CD4-positive, alpha-beta T cell treated with Interleukin-4 for 4 hours (primary cell): ENCODE measurements around the gene MID1.

ENCODE experiments used
- DNase-seq: peaks from one replicate; pipeline ENCODE4 v3.0.0-alpha.2; 2020

The MID1 gene

DNA sequence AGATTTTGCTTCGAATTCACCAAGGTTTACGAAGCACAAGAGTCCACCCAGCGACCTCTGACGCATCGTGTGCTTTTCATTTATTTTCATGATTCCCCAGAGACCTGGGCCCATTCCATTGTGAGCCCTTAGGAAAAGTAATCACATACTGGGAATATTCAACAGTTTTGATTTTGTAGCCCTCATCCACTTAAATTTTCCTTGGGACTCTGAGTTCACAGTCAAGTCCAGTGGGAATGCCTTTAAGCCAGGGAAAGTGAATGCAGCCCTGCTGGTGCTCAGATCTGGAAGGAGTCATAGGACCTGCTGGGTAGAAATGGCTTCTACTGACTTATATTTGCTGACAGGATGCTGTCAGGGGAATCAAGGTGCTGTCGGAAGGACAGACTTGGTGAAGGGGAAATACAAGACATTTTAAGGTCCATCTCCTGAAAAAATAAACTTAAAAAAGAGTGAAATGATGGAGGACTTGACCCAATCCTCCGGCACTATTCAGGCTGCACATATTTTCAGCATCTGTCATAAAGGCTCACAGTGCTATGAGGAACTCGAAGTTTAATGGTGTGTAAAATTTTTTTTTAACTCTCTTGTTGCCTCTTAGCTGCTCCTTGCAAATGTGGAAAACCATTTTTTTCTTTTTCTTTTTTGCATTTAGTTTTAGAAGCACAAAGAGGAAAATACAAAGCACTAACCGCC lies 204.9 kb downstream of the MID1 start:
- DNase-seq: no peak

DNA sequence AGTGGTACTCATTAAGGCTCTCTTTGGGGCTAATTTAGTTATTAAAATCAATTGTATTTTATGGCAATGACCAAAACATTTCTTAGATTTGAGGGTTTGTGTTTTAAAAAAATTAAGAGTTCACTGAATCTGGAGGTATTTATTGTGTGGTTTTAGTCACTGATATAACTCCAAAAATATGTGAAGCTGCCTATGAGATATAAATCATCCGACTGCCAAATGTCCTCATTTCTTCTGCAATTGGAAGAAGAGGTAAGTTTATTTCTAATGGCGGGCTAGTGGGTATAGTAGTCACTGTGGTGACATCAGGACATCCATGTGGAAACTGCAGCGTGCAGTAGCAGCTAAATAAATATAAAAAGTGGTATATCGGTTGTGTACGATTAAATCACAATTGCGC lies 205.5 kb downstream of the MID1 start:
- no peak for DNase-seq

DNA sequence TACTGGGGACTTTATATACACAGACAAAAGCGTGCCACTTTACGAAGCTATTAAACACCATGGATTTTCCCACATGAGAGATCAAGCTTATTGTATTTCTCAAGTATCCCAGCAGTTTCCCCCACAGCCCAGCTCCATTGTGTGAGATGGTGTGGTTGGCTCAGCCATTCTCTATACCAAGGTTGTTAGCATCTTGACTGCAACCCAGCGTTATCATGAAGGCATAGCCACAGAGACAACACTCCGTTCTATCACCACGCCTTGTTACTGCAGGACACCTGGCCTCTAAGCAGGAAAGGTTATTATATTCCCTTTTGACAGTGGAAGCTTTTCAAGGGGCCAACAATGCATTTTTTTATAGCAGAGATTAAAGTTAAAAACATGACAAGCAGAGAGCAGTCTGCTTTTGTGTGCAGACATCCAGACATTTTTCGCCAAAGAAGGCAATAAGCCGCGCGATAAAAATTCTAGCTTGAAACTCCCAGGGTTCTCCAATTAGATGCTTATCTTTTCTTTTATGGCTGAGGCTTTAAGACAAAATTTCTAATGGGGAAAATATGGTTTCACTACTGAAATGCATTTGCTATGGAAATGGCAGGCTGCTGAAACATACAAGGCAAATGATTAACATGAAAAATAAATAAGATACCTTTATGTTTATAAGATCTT lies 206.1 kb downstream of the MID1 start:
- DNase-seq: no peak

DNA sequence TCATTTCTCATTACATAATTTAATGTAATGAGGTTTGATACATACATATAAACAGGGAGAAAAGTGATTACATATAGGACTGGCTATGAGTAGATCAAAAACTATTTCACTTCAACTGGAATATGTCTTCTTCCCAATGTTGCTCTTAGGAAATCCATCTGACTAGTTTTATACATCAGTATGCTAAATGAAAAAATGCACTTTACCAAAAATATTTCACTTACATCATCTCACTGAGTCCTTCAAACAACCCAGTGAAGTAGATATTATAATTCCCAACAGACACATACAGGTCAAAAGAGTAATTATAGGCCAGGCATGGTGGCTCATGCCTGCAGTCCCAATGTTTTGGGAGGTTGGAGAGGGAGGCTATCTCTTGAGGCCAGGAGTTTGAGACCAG lies 215.9 kb downstream of the MID1 start:
- DNase-seq: no peak

DNA sequence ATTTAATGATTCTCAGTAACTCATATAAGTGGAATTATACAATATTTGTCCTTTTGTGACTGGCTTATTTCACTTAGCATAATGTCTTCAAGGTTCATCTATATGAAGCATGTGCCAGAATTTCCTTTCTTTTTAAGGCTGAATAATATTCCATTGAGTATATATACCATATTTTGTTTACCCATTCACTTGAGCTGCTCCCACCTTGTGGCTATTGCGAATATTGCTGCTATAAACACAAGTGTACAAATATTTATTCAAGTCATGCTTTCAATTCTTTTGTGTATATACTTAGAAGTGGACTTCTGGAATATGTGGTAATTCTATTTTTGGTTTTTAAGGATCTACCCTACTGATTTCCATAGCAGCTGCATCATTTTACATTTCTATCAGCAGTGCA lies 219.1 kb downstream of the MID1 start:
- DNase-seq: no peak

DNA sequence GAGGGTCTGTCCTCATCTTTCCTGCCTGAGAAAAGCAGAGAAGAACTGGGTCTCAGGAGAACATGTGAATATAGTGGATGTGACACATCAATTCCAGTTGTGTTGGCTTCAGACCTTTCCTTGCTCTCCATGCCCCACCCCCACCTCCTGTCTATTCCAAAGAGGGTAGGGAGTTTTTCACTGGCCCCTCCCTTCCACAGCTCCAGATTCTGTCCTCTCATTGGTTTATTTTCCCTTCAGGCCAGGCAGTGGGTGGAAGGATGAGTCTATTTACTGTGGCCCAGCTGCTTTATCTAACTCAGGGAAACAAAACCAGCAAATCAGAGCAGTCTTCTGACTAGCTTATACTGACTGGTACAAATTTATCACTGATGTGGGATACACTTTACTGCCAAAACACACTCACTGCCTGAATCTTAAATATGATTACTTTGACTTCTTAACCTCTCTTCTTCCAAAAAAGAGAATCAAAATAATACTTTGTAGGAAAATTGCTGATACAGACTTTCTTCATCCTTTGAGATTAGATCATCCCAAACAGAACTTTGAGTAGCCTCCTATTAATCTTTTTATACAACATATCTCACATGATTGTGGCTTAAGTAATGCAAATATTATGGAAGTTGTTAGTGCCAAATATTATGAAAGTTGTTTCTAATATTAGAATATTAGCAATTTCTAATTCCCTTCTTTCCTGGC lies 221.2 kb downstream of the MID1 start:
- DNase-seq: no peak

DNA sequence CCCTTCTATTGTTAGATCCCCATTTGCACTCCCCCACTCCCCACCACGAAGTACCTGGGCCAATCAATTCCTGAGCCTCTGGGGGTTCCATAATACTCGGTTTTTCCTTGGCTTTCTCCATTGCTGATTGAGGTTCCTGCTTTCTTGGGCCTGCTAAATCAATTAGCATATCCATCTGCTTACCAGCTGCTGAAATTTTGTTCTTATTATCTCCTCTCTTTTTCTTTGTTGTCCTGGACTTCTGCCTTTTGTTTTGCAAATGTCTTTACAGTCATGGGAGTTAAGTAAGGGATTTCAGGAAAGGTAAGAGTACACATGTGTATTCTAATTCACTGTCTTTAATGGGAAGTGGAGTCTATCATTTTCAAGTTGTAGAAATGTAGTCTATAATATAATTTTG lies 222.2 kb downstream of the MID1 start:
- no peak for DNase-seq

DNA sequence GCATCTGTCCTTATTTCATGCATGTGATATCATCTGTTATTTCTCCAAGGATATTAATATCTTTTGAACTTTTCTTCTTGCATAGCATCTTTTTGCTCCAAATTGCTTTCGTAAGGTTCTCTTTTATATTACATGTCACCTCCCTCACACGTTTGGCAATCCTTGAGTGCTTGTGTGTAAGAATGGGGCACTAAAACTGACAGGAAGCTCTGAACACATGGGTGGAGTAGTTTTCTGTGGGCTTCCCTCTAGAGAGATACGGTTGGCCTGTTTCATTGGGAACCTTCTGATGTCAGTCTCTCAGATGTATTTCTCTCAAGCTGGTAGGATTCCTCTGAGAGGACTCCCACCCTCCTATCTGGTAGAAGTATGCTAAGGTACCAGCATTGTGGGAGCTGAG lies 223.0 kb downstream of the MID1 start:
- no peak for DNase-seq

DNA sequence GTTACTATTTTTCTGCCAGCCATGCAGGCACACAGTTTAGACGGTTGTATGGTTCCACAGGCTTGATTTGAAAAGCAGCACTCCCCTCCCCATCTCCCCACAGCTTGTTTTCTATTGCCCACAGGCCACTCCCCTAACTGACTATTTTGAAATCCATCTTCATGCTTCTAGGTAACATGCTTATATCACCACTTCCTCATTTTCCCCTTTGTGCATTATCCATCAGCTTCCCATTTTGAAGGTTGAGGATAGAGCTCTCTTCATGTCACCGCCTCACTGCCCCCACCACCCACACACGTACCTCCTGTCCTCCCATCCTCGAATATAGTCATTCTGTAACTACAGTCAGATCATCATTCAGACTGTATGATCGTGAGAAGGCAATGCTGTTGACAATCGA lies 224.7 kb downstream of the MID1 start:
- DNase-seq: no peak
